Measurements from ENCODE around the gene ZNF544. TPM values are rescaled to one million over a fixed set of nuclear protein-coding genes. Genes with fewer than 3 reads are reported as not detected.
"Not testable (repeated sequence)": the region's sequence is repeated elsewhere in the genome, so short reads cannot be mapped to it uniquely, and the experiment has no call there.

The ZNF544 gene
- total RNA-seq, 1 donor from 2014 or later = 55.8 TPM

DNA sequence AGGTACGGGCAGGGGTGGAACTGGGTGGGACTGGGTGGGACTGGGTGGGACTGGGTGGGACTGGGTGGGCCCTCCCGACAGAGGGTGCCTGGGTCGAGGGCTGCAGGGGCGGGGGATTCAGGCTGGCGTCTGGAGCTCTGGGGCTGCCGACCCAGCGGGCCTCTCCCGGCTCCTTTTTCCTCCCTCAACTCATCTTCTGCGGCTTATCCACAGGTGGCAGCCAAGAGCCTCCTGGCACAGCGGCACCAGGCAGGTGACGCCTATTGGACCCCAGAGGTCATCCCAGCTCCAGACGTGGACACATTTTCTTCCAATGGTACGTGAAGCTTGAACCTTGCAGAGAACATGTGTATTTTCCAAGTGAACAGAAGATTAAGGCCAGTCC is 533 bp downstream of the ZNF544 start:
- TF ChIP-seq, protein P1, sequence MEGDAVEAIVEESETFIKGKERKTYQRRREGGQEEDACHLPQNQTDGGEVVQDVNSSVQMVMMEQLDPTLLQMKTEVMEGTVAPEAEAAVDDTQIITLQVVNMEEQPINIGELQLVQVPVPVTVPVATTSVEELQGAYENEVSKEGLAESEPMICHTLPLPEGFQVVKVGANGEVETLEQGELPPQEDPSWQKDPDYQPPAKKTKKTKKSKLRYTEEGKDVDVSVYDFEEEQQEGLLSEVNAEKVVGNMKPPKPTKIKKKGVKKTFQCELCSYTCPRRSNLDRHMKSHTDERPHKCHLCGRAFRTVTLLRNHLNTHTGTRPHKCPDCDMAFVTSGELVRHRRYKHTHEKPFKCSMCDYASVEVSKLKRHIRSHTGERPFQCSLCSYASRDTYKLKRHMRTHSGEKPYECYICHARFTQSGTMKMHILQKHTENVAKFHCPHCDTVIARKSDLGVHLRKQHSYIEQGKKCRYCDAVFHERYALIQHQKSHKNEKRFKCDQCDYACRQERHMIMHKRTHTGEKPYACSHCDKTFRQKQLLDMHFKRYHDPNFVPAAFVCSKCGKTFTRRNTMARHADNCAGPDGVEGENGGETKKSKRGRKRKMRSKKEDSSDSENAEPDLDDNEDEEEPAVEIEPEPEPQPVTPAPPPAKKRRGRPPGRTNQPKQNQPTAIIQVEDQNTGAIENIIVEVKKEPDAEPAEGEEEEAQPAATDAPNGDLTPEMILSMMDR (IDR thresholded peaks at IDR 0.05; ENCODE audit: insufficient read depth, low read length, severe bottlenecking) = peak; percentile 71
- H3K36me3 ChIP-seq (ENCODE audit: control insufficient read depth, insufficient read depth, low read length) = peaks cover 20% of the 10 kb centered on the region
- DNase-seq (ENCODE audit: low read depth) (peak; percentile 20), FAIRE-seq (no peak)
- no peaks in the 10 kb centered on the region for H3K27me3 ChIP-seq (ENCODE audit: control insufficient read depth, insufficient read depth, low read length)
- peak overlapping the region; percentile 87 for H3K4me3 ChIP-seq (ENCODE audit: low read depth, low read length)

DNA sequence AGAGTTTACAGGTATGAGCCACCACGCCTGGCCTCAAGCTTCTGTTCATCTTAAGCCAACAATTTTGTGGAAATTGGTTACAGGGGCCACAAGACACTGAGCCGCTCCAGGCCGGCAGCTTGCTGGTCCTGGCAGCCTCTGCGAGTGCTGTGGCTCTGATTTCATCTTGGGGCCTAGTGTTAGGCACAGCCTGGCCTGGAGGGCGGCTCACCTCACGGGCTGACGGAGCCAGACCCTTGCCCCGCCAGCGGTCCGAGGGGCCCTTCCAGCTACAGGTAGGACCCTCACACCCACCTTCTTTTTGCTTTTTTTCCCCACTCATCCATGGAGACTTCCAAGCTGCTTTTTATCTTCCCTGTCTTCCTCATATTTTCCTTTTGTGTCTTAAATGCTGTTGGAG is 8.6 kb downstream of the ZNF544 start:
- Histone ChIP-seq H3K4me3 (ENCODE audit: low read depth, low read length) (no peak overlapping the region), H3K27me3 (ENCODE audit: control insufficient read depth, insufficient read depth, low read length) (no peaks in the 10 kb centered on the region), H3K36me3 (ENCODE audit: control insufficient read depth, insufficient read depth, low read length) (peaks cover 23% of the 10 kb centered on the region)
- TF ChIP-seq, protein P1 (IDR thresholded peaks at IDR 0.05; ENCODE audit: insufficient read depth, low read length, severe bottlenecking) = no peak
- FAIRE-seq = no peak
- DNase-seq (ENCODE audit: low read depth) = no peak

DNA sequence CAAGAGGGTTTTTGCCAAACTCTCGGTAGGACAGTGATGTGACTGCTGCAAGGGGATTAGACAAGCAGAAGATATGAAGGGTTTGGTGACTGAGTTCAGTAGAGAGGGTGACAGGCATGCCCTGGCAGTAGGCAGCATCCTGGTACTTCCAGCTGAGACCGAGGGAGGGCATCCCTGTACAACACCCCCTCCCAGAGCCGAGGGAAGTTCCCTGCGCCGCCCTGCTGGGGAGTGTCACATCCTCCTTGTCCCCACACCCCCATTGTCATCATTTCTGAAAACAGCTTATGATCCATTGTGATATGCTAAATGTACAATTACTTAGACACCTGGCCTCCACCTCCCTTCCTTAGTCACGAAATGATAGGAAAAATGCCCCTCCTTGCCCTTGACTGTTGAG is 14.6 kb downstream of the ZNF544 start:
- TF ChIP-seq, protein P1 (IDR thresholded peaks at IDR 0.05; ENCODE audit: insufficient read depth, low read length, severe bottlenecking) = no peak
- Histone ChIP-seq H3K36me3 (ENCODE audit: control insufficient read depth, insufficient read depth, low read length) (peaks cover 41% of the 10 kb centered on the region), H3K4me3 (ENCODE audit: low read depth, low read length) (no peak overlapping the region), H3K27me3 (ENCODE audit: control insufficient read depth, insufficient read depth, low read length) (no peaks in the 10 kb centered on the region)
- DNase-seq (ENCODE audit: low read depth) (no peak), FAIRE-seq (no peak)

DNA sequence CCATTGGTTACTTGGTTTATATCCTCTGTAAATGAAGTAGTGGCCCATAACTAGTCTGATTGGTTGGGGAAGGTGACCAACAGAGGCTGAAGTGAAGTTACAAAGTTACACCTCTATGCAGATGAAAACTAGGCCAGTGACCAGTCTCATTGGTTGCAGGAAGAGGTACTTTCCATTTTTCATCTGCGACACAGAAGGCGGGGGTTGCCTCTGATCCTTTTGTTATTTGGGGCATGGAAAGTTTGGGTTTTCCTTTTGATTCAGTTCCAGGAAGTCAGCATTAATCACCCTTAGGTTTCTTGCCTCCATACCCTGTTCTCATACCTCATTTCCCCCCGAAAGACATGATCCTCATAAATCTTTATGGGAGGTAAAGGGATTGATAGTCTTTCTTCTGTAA is 20.2 kb downstream of the ZNF544 start:
- TF ChIP-seq, protein P1 (IDR thresholded peaks at IDR 0.05; ENCODE audit: insufficient read depth, low read length, severe bottlenecking) = no peak
- no peak for FAIRE-seq
- Histone ChIP-seq H3K27me3 (ENCODE audit: control insufficient read depth, insufficient read depth, low read length) (no peaks in the 10 kb centered on the region), H3K4me3 (ENCODE audit: low read depth, low read length) (no peak overlapping the region), H3K36me3 (ENCODE audit: control insufficient read depth, insufficient read depth, low read length) (peaks cover 39% of the 10 kb centered on the region)
- DNase-seq (ENCODE audit: low read depth) = no peak

DNA sequence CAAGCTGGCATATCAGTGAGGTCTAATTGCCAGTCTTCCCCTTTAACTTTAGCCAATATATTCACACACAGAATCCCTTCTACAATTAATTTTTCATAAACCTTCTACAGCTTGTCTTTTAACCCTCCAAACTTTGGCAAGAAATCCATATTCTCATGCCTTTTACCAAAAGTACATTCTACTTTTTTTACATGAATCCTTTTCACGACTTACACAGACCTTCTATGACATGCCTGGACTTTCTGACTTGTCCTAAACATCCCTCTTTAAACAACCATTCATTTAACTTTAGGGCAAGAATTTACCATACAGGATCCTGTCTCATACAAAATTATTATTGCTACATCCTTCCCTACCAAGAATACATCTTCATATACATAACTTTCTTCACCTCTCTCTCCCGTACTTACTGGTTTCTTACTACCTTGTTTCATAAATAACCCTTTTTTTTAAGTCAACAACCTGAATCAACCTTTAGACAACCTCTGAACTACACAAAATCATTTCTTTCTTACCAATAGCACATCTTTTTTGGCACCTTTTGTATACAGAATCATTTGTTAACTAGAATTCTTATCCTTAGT is 23.5 kb downstream of the ZNF544 start:
- FAIRE-seq = no peak

DNA sequence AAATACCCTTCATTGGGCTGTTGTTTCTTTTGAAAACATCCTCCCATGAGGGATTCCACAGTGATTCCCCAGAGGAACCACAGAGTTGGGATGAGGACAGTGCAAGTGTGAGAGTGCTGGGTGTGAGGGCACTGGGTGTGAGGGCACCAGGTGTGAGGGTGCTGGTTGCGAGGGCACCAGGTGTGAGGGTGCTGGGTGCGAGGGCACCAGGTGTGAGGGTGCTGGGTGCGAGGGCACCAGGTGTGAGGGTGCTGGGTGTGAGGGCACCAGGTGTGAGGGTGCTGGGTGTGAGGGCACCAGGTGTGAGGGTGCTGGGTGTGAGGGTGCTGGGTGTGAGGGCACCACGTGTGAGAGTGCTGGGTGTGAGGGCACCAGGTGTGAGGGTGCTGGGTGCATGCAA is 29.5 kb downstream of the ZNF544 start:
- not testable (repeated sequence) for H3K27me3 ChIP-seq (ENCODE audit: control insufficient read depth, insufficient read depth, low read length); H3K4me3 ChIP-seq (ENCODE audit: low read depth, low read length); DNase-seq (ENCODE audit: low read depth); FAIRE-seq
- peaks cover 15% of the 10 kb centered on the region for H3K36me3 ChIP-seq (ENCODE audit: control insufficient read depth, insufficient read depth, low read length)

More for the DNA sequence above, 23.5 kb downstream of the ZNF544 start:
- H3K4me3 ChIP-seq (ENCODE audit: low read depth, low read length) = no peak overlapping the region
- H3K36me3 ChIP-seq (ENCODE audit: control insufficient read depth, insufficient read depth, low read length) = peaks cover 27% of the 10 kb centered on the region
- H3K27me3 ChIP-seq (ENCODE audit: control insufficient read depth, insufficient read depth, low read length) = no peaks in the 10 kb centered on the region
- TF ChIP-seq, protein P1 (IDR thresholded peaks at IDR 0.05; ENCODE audit: insufficient read depth, low read length, severe bottlenecking) = no peak
- no peak for DNase-seq (ENCODE audit: low read depth)
